MCF 10A (cell line): ENCODE measurements around the gene RARG. TPM values are rescaled to one million over a fixed set of nuclear protein-coding genes. Genes with fewer than 3 reads are reported as not detected.
A peak's percentile ranks its signal among the peaks of the same experiment; 100 is the strongest.

Experiments used
- BruUV-seq: library from RNA; stranded (reverse); fragments of 400-500 nt; replicated peaks from 2 replicates; lab custom pipeline; 2021; lab: Mats Ljungman, UMichigan
- CTCF ChIA-PET: fragments of 300-600 bp; sonication (Branson Sonifier 250); formaldehyde crosslinking; extraction: SDS; loops from one replicate; lab custom pipeline; 2021; ENCODE audit warnings: antibody characterized with exemption, inconsistent platforms; lab: Yijun Ruan, JAX
- POLR2A ChIA-PET: fragments of 300-600, 350-650 bp; sonication (Branson Sonifier 250); formaldehyde crosslinking; extraction: SDS; loops from one replicate; lab custom pipeline; 2020; ENCODE audit warnings: antibody characterized with exemption, inconsistent platforms; lab: Yijun Ruan, JAX
- DNase-seq: peaks from one replicate; pipeline ENCODE4 v3.0.0-alpha.2; 2018; ENCODE audit not compliant: unreplicated experiment
- H3K27ac Mint-ChIP-seq: one replicate; pipeline ENCODE4 v1.8.0; 2022; ENCODE audit warnings: mild to moderate bottlenecking, low read depth, mixed read lengths; ENCODE audit not compliant: unreplicated experiment
- H3K27me3 Mint-ChIP-seq: one replicate; pipeline ENCODE4 v1.8.0; 2022; ENCODE audit warnings: mixed read lengths; ENCODE audit not compliant: insufficient read depth, unreplicated experiment
- H3K36me3 Mint-ChIP-seq: one replicate; pipeline ENCODE4 v1.8.0; 2022; ENCODE audit warnings: mild to moderate bottlenecking, moderate library complexity, mixed read lengths; ENCODE audit not compliant: insufficient read depth, unreplicated experiment
- H3K4me1 Mint-ChIP-seq: one replicate; pipeline ENCODE4 v1.8.0; 2022; ENCODE audit warnings: mixed read lengths; ENCODE audit not compliant: insufficient read depth, unreplicated experiment
- H3K4me3 Mint-ChIP-seq: one replicate; pipeline ENCODE4 v1.8.0; 2022; ENCODE audit warnings: mild to moderate bottlenecking, moderate library complexity, mixed read lengths; ENCODE audit not compliant: unreplicated experiment
- H3K9me3 Mint-ChIP-seq: one replicate; pipeline ENCODE4 v1.8.0; 2022; ENCODE audit warnings: mixed read lengths; ENCODE audit not compliant: unreplicated experiment
- intact Hi-C: fragments of 100-400 bp; cut with micrococcal nuclease; formaldehyde crosslinking; loops from 2 replicates; pipeline ENCODE4 v1.14.1; 2022
- total RNA-seq: library from RNA; stranded (reverse); gene quantifications from 2 replicates; pipeline ENCODE4 v1.2.3, GENCODE V29; 2022
- TF ChIP-seq, protein P1 (sequence below): fragments of 200-600 bp; IDR thresholded peaks from one replicate; pipeline ENCODE4 v1.8.0; 2022; ENCODE audit warnings: antibody characterized with exemption, mild to moderate bottlenecking; ENCODE audit not compliant: unreplicated experiment

Gene RARG
- total RNA-seq, 1 experiment from 2014 or later, result 43.7 TPM

DNA sequence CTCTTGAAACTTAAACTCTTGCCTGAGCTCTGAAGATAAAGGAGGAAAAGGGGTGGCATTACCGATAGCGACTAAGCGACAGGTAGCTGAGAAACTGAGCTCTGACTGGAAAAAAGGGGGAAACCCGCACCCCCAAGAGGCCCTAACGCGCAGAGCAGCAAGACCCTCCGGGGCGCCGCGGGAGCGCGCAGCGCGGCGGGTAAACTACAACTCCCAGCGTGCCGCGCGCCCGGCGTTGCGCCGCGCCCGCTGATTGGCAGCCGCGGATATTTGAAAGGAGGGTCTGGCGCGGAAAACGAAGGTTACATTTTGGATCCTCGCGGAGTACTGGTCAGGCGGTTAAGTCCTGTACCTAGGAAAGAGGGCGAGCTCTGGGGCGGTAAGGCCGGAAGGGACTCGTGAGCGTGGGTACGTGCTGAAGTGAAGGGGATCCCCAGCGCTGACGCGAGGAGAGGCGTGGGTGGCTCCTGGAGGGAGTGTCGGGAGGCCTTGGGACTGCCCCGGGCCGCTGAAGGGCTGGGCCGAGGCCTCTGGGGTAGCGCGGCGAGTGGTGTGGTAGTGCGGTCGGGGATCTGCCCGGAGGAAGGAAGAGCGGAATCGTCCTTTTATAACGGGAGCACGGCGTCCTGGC, 36.1 kb upstream of the RARG start, which contains the start of gene ESPL1:
Gene ESPL1 (plus strand): TSS at position 301 of the 631 bp plus-strand sequence. CDS start 468 bp downstream, outside the sequence.
- peaks cover 15% of the 10 kb centered on the region for H3K4me1 Mint-ChIP-seq
- TF ChIP-seq, protein P1, sequence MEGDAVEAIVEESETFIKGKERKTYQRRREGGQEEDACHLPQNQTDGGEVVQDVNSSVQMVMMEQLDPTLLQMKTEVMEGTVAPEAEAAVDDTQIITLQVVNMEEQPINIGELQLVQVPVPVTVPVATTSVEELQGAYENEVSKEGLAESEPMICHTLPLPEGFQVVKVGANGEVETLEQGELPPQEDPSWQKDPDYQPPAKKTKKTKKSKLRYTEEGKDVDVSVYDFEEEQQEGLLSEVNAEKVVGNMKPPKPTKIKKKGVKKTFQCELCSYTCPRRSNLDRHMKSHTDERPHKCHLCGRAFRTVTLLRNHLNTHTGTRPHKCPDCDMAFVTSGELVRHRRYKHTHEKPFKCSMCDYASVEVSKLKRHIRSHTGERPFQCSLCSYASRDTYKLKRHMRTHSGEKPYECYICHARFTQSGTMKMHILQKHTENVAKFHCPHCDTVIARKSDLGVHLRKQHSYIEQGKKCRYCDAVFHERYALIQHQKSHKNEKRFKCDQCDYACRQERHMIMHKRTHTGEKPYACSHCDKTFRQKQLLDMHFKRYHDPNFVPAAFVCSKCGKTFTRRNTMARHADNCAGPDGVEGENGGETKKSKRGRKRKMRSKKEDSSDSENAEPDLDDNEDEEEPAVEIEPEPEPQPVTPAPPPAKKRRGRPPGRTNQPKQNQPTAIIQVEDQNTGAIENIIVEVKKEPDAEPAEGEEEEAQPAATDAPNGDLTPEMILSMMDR, result no peak
- DNase-seq, result peak; percentile 71
- H3K9me3 Mint-ChIP-seq, result no peaks in the 10 kb centered on the region
- H3K27ac Mint-ChIP-seq, result peak within 1 kb of the TSS; percentile 76
- H3K4me3 Mint-ChIP-seq, result peak within 1 kb of the TSS; percentile 90
- CTCF ChIA-PET, result interaction anchor here (0.6 to 6.6 kb wide), 11 partner anchors 15 to 108 kb away, joined by 3 to 42 read pairs (median 4); partner anchors contain the start of gene MYG1
- no peaks in the 10 kb centered on the region for H3K27me3 Mint-ChIP-seq
- POLR2A ChIA-PET, result interaction anchor here (0.6 to 3.9 kb wide), 16 partner anchors 12 to 261 kb away, joined by 3 to 20 read pairs (median 4); partner anchors contain the start of genes CSAD, MYG1, PFDN5 and SPRYD3
- no TSS peak for BruUV-seq
- no peaks in the 10 kb centered on the region for H3K36me3 Mint-ChIP-seq
- intact Hi-C loops, result loop anchor here (5.0 kb wide), 1 partner anchor 56 kb away; no protein-coding TSS in a partner anchor

DNA sequence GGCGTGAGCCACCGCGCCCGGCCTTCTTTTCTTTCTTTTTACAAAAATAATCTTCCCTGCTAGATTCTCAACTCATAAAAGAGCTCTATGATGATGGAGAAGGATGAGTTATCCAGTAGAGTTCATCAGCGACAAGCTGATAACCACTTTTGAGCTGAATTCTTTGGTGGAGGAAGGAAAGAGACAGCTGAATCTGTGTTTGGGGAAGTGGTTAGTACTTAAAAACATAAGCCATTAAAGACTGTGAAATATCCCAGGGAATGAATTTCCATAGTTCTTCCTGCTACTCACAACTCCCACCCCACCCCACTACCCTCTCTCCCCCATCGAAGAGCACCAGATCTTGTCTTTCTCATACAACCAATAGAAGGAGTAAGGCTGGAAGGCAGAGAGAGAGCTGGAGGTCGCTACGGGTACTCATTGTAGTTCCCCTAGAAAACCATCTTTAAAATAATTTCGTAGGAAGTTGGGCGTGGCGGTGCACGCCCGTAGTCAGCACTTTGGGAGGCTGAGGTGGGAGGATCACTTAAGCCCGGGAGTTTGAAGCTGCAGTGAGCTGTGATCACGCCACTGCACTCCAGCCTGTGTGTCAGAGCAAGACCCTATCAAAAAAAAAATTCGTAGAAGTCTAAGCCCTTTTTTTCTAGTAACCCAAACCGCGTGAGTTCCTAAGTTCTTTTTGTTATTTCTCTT, 35.4 kb upstream of the RARG start:
- no peak for DNase-seq
- H3K4me1 Mint-ChIP-seq, result peaks cover 15% of the 10 kb centered on the region
- H3K27me3 Mint-ChIP-seq, result no peaks in the 10 kb centered on the region
- BruUV-seq, result no TSS peak
- H3K27ac Mint-ChIP-seq, result peak overlapping the region; percentile 76
- TF ChIP-seq, protein P1, result no peak
- peak overlapping the region; percentile 90 for H3K4me3 Mint-ChIP-seq
- H3K9me3 Mint-ChIP-seq, result no peaks in the 10 kb centered on the region
- intact Hi-C loops, result loop anchor here (5.0 kb wide), 1 partner anchor 55 kb away; no protein-coding TSS in a partner anchor
- ChIA-PET POLR2A (interaction anchor here (0.6 to 3.9 kb wide), 17 partner anchors 11 to 260 kb away, joined by 3 to 20 read pairs (median 4); partner anchors contain the start of genes CSAD, MYG1, PFDN5 and SPRYD3), CTCF (interaction anchor here (0.6 to 6.6 kb wide), 12 partner anchors 15 to 959 kb away, joined by 3 to 42 read pairs (median 4); partner anchors contain the start of gene MYG1)
- H3K36me3 Mint-ChIP-seq, result no peaks in the 10 kb centered on the region

DNA sequence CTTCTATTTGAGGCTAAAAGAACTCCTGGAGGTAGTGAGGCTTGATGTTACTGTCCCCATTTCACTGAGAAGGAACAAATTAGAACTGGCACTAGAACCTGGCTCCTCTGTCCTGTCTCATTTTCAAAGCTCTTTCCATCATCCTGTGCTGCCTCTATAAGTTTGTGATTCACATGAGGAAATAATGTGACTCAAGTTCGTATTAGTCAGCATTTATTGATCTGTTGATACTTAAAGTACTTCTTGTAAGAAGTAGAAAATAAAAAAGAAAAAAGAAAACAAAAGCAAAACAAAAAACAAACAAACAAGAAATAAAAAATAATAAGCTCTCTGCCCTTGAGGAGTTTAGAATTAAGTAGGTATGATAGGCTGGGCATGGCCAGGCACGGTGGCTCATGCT, 33.8 kb upstream of the RARG start:
- no peak overlapping the region for H3K4me3 Mint-ChIP-seq
- no peak overlapping the region for H3K27ac Mint-ChIP-seq
- H3K27me3 Mint-ChIP-seq, result no peaks in the 10 kb centered on the region
- intact Hi-C loops, result loop anchor here (5.0 kb wide), 1 partner anchor 53 kb away; no protein-coding TSS in a partner anchor
- CTCF ChIA-PET, result interaction anchor here (0.6 to 6.6 kb wide), 5 partner anchors 14 to 52 kb away, joined by 3 to 42 read pairs (median 4); a partner anchor contains a TSS
- DNase-seq, result no peak
- no peaks in the 10 kb centered on the region for H3K9me3 Mint-ChIP-seq
- BruUV-seq, result no TSS peak
- H3K36me3 Mint-ChIP-seq, result no peaks in the 10 kb centered on the region
- H3K4me1 Mint-ChIP-seq, result peaks cover 9% of the 10 kb centered on the region
- POLR2A ChIA-PET, result interaction anchor here (0.6 to 3.9 kb wide), 5 partner anchors 14 to 106 kb away, joined by 3 to 20 read pairs (median 3); partner anchors contain the start of genes MYG1 and PFDN5
- TF ChIP-seq, protein P1, result no peak
